ENCODE data around the gene STXBP6.

DNA sequence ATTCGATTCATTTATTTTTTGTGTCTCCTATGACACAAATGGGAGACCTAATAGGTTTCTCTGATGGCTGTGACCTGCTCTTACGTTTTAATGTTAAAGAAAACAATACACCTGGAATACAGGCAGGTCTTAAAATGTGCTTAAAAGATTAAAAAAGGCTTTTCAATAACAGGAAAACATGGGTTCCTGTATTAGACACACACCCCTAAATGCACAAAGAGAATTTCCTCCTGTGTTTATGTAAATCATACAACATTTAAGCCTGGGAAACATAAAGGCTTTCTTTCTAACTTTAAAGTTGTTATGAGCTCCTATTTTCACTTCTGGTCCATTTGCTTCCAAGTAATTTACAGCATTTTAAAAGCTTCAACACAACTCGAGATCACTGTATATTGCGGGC lies 191.3 kb downstream of the STXBP6 start:
- TF ChIP-seq, protein P1, sequence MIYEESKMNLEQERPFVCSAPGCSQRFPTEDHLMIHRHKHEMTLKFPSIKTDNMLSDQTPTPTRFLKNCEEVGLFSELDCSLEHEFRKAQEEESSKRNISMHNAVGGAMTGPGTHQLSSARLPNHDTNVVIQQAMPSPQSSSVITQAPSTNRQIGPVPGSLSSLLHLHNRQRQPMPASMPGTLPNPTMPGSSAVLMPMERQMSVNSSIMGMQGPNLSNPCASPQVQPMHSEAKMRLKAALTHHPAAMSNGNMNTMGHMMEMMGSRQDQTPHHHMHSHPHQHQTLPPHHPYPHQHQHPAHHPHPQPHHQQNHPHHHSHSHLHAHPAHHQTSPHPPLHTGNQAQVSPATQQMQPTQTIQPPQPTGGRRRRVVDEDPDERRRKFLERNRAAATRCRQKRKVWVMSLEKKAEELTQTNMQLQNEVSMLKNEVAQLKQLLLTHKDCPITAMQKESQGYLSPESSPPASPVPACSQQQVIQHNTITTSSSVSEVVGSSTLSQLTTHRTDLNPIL (CRISPR knock-in tag; IDR thresholded peaks at IDR 0.05; ENCODE audit: low read depth): no peak
- no peak for TF ChIP-seq ZNF565 (CRISPR knock-in tag; conservative IDR thresholded peaks at IDR 0.05; ENCODE audit: low read depth)
- TF ChIP-seq, protein P2, sequence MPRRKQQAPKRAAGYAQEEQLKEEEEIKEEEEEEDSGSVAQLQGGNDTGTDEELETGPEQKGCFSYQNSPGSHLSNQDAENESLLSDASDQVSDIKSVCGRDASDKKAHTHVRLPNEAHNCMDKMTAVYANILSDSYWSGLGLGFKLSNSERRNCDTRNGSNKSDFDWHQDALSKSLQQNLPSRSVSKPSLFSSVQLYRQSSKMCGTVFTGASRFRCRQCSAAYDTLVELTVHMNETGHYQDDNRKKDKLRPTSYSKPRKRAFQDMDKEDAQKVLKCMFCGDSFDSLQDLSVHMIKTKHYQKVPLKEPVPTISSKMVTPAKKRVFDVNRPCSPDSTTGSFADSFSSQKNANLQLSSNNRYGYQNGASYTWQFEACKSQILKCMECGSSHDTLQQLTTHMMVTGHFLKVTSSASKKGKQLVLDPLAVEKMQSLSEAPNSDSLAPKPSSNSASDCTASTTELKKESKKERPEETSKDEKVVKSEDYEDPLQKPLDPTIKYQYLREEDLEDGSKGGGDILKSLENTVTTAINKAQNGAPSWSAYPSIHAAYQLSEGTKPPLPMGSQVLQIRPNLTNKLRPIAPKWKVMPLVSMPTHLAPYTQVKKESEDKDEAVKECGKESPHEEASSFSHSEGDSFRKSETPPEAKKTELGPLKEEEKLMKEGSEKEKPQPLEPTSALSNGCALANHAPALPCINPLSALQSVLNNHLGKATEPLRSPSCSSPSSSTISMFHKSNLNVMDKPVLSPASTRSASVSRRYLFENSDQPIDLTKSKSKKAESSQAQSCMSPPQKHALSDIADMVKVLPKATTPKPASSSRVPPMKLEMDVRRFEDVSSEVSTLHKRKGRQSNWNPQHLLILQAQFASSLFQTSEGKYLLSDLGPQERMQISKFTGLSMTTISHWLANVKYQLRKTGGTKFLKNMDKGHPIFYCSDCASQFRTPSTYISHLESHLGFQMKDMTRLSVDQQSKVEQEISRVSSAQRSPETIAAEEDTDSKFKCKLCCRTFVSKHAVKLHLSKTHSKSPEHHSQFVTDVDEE (CRISPR knock-in tag; IDR thresholded peaks at IDR 0.05): no peak
- TF ChIP-seq RARB (CRISPR knock-in tag; IDR thresholded peaks at IDR 0.05): no peak
- no peak for TF ChIP-seq ZFP30 (CRISPR knock-in tag; IDR thresholded peaks at IDR 0.05)
- no peak for TF ChIP-seq ESRRG (CRISPR knock-in tag; IDR thresholded peaks at IDR 0.05)
- no peak for TF ChIP-seq PATZ1 (CRISPR knock-in tag; IDR thresholded peaks at IDR 0.05; ENCODE audit: borderline replicate concordance)
